GM12878 (cell line): ENCODE data around the gene EHBP1.

Experiments
- POLR2A ChIP-seq: IDR thresholded peaks from 2 replicates; pipeline ENCODE4 v1.6.1; 2011; ENCODE audit warnings: low read depth, mild to moderate bottlenecking, low read length
- TF ChIP-seq, protein P1 (sequence below): fragments of 450-650 bp; IDR thresholded peaks from 2 replicates; pipeline ENCODE4 v1.6.1; 2017; ENCODE audit warnings: mild to moderate bottlenecking
- TF ChIP-seq, protein P2 (sequence below), 3 experiments: IDR thresholded peaks in 2 of 3; conservative IDR thresholded peaks in 1 of 3; 2 replicates each; pipeline ENCODE4 v1.5.1; 2011; ENCODE audit warnings: low read depth in 3 of 3, low read length in 3 of 3, mild to moderate bottlenecking in 3 of 3, control low read depth in 2 of 3, moderate library complexity in 2 of 3, inconsistent platforms in 1 of 3, mixed read lengths in 1 of 3; ENCODE audit not compliant: control insufficient read depth in 2 of 3, insufficient read depth in 1 of 3; ENCODE audit errors: extremely low read depth in 1 of 3

DNA sequence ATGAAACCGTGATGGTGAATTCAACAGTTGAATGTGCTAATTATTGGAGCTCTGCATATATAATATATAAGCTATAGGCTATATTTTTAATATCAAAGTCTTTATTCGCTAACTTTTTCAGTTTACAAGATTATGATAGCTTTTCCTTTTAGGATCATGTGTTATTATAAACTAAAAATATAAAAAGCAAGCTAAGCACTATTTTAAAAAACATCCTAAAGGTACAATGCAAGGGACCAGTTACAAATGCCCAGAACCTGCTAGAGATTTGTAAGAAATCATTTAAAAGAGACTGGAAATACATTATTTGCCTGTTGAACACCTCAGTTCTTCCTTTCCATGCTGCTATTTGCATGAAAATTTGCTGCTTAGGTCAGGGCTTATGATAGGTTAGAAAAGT, 43.4 kb upstream of the EHBP1 start:
- no peak for TF ChIP-seq POLR2A
- TF ChIP-seq, protein P1, sequence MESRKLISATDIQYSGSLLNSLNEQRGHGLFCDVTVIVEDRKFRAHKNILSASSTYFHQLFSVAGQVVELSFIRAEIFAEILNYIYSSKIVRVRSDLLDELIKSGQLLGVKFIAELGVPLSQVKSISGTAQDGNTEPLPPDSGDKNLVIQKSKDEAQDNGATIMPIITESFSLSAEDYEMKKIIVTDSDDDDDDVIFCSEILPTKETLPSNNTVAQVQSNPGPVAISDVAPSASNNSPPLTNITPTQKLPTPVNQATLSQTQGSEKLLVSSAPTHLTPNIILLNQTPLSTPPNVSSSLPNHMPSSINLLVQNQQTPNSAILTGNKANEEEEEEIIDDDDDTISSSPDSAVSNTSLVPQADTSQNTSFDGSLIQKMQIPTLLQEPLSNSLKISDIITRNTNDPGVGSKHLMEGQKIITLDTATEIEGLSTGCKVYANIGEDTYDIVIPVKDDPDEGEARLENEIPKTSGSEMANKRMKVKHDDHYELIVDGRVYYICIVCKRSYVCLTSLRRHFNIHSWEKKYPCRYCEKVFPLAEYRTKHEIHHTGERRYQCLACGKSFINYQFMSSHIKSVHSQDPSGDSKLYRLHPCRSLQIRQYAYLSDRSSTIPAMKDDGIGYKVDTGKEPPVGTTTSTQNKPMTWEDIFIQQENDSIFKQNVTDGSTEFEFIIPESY: no peak
- TF ChIP-seq, protein P2, sequence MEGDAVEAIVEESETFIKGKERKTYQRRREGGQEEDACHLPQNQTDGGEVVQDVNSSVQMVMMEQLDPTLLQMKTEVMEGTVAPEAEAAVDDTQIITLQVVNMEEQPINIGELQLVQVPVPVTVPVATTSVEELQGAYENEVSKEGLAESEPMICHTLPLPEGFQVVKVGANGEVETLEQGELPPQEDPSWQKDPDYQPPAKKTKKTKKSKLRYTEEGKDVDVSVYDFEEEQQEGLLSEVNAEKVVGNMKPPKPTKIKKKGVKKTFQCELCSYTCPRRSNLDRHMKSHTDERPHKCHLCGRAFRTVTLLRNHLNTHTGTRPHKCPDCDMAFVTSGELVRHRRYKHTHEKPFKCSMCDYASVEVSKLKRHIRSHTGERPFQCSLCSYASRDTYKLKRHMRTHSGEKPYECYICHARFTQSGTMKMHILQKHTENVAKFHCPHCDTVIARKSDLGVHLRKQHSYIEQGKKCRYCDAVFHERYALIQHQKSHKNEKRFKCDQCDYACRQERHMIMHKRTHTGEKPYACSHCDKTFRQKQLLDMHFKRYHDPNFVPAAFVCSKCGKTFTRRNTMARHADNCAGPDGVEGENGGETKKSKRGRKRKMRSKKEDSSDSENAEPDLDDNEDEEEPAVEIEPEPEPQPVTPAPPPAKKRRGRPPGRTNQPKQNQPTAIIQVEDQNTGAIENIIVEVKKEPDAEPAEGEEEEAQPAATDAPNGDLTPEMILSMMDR (IDR thresholded peaks at IDR 0.05 in 2 of 3, conservative IDR thresholded peaks at IDR 0.05 in 1 of 3; ENCODE audit: control insufficient read depth in 2 of 3, extremely low read depth in 1 of 3, insufficient read depth in 1 of 3, low read depth in 3 of 3, low read length in 3 of 3): no peak
